Endometrial microvascular endothelial cells (primary cell): ENCODE results near the gene KLHL33. TPM values are rescaled to one million over a fixed set of nuclear protein-coding genes. Genes with fewer than 3 reads are reported as not detected.

ENCODE experiments used
- in situ Hi-C: cut with HindIII; loops from 2 replicates; pipeline ENCODE4 v1.10.0; 2017; ENCODE audit warnings: low sequenced_read_pairs, low pct_unique_long_range_greater_than_20kb; ENCODE audit errors: inconsistent ontology term
- total RNA-seq: library from RNA; depleted of rRNA; stranded (reverse); fragments of >200 nt; gene quantifications from one replicate; pipeline ENCODE4 v1.2.3, GENCODE V29; 2015; ENCODE audit errors: inconsistent ontology term

Gene KLHL33, protein sequence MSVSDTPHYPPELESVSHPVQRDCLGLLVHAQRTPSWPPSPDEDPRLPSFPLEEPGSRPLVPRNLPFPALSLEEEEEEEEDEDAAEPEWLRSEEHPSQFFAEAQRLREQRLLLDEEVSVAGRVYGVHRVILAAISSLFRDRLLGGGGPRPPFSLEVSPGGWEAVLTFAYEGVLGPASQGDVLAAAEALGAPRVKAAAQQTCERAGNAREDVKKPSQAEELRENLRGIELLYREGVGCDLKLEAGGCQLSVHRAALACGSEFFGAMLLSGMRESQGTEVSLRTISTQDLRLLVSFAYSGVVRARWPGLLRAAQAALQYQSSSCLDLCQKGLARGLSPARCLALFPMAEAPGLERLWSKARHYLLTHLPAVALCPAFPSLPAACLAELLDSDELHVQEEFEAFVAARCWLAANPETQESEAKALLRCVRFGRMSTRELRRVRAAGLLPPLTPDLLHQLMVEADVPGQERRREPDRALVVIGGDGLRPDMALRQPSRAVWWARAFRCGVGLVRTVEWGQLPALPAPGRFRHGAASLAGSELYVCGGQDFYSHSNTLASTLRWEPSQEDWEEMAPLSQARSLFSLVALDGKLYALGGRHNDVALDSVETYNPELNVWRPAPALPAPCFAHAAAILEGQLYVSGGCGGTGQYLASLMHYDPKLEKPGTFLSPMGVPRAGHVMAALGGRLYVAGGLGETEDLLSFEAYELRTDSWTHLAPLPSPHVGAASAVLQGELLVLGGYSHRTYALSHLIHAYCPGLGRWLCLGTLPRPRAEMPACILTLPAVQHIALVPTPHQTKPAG
- not detected for total RNA-seq

- in situ Hi-C loops = no loop called here
Measured at GRCh38 chr14:20435582-20436362, at the start of gene KLHL33. TSS of gene KLHL33 (minus strand) at chr14:20436166. CDS start at chr14:20435811, 355 bp downstream.

DNA sequence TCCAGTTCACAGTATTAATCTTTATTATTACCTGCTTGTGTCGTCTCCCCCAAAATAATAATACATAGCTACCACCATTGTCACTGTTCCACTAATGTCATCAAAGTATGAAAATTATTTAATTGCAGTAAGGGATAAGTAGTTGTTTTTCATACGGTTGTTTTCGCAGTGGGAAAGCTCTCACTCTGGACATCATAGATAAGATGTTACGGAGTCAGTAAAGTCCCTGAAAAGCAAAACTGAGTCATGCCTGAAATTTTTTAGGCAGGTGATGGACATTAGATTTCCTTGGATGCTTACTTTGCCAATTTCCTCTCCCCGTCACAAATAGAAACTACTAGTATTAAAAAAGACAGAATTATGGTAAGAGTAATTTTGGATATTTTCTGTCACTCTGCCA lies 46.4 kb upstream of the KLHL33 start:
- in situ Hi-C loops = no loop called here

DNA sequence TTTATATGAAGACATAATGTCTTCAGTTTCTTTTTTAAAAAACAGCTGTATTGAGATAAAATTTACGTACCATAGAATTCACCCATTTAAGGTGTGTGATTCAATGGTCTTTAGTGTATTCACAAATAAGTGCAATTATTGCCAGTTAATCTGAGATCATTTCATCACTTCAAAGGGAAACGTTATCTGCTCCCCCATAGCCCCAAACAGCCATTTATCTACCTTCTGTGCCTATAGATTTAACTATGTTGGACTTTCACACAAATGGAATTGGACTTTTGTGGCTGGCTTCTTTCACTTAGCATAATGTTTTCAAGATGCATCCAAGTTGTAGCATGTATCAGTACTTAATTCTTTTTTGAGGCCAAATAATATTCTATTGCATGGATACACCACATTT lies 42.9 kb upstream of the KLHL33 start:
- in situ Hi-C loops = no loop called here

DNA sequence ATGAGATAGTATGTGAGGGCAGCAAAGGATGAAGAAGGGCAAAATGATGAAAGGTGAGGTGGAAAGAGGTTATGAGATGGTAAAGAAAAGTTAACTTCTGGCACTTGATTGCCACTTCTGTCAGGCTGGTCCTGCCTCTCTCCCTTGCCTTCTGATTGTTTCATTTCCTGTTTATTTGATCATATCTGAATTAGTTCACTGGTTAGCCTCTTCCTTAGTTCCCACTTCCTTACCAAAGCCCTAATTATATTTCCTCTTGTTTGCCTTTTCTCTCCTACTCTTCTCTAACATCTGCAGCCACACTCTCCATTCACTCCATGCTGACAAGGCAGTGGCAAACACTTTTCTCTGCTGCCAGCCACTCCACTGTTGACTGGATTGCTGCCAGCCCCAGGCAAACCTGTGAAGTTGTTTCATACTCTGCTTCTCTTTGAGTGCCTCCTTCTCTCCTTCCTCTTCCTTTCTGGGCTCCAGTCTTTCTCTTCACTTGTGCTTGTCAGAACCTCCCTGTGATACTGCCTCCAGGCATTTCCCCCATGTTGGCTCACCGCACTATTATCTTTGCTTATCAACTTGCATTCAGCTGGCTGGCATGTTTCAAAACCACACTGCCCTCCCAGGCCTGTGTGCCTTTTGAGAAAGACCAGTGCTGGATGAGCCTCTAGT lies 41.4 kb upstream of the KLHL33 start:
- in situ Hi-C loops = no loop called here

- in situ Hi-C loops = no loop called here
Measured at GRCh38 chr14:20476776-20477175, 40.8 kb upstream of the KLHL33 start.

DNA sequence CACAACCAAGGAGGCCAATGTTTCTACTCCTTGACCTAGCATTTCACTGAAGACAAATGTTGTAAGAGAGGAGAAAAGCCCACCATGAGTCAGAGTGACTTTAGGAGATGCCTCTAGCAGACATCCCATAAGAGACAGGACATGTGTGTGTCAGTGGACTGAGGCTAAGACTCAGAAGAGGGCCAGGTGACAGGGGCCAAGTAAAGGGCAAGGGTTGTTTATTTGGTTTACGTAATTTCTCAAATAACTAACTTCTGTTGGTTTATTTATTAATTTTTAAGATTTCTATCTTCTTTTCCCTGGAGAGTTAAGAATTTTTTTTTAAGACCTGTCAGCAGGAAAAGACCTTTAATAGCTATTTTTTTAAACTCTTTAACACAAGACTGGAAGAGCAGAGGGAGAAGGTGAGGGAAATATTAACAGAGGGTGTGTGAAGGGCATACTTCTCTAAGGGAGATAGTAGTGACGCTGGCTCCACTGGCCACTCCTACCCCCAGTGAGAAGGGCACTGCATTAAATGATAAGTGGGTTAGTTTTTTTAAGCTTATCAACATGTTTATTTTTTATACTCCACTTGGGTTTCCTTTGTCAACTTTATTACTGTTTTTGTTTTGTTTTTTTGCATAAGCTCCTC lies 36.7 kb upstream of the KLHL33 start:
- in situ Hi-C loops = no loop called here

- in situ Hi-C loops = no loop called here
Measured at GRCh38 chr14:20470603-20470901, 34.6 kb upstream of the KLHL33 start.

DNA sequence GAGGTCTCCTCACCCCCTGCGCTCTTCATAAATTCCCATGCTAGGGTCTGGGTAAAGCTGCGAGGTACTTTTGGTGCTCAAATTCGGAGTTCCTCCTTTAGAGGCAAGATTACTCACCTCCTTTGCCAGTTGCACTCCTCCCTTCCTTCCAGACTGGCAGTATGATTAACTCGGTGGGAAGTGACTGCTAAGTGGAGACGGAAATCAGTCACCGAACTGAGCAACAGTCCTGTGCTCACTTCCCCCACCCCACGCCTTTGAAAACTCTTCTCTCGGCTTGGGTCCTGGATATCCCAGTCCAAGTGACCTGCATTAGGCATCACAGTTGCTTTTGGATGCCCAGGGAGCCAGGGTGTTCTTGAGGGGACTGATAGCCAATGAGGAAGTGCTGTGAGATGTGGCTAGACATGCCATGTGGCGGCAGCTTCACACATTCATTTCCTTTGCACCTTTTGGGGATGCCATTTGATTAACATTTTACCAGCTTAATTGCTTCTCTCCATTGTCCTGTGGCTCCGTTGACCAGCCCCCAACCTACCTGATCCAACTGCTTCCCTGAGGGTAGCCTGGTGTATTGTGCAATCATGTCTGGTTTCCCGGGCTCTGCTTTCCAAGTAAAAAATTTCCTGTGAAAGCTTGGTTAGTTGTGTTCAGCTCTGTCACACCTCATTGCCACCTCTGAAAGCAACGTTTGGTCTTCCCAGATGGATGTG lies 34.1 kb upstream of the KLHL33 start:
- in situ Hi-C loops = no loop called here

DNA sequence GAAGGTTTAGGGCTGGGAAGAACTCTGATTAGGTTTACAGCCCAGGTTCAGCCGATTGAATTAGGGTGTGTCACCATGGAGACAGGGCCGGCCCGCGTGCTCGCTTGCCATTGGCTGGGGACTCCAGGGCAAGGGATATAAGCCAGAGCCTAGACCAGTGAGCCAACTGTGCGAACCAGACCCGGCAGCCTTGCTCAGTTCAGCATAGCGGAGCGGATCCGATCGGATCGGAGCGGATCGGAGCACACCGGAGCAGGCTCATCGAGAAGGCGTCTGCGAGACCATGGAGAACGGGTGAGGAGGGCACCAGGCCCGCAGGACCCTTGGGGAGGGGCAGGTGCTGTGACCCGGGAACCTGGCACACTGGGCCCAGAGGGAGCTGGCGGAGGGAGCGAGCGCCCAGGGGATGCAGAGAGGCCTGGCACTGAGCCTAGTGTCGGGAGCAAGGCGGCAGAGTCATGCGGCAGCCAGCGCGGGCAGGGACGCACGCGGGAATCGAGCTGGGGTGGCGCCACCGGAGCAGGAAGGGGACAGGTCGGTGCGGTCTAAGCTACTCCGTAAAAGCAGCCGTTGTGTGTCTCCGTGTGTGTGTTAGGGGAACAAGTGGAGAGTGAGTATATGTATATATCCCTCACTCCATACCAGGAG lies 33.4 kb upstream of the KLHL33 start, which contains the start of gene PNP:
PNP (plus strand) TSS at position 165 of the 648 bp plus-strand sequence; CDS start at position 284, 119 bp downstream.
- in situ Hi-C loops = no loop called here

GRCh38 chr14:20468764-20469241 lies 32.8 kb upstream of the KLHL33 start:
- in situ Hi-C loops = no loop called here

- in situ Hi-C loops = no loop called here
Measured at GRCh38 chr14:20461225-20462141, 25.5 kb upstream of the KLHL33 start, which contains the start of gene PIP4P1. TSS of gene PIP4P1 (minus strand) at chr14:20461434. CDS start at chr14:20461325, 109 bp downstream.

GRCh38 chr14:20460458-20461224 lies 24.7 kb upstream of the KLHL33 start:
- in situ Hi-C loops = no loop called here

GRCh38 chr14:20458031-20458789 lies 22.2 kb upstream of the KLHL33 start:
- in situ Hi-C loops = no loop called here

DNA sequence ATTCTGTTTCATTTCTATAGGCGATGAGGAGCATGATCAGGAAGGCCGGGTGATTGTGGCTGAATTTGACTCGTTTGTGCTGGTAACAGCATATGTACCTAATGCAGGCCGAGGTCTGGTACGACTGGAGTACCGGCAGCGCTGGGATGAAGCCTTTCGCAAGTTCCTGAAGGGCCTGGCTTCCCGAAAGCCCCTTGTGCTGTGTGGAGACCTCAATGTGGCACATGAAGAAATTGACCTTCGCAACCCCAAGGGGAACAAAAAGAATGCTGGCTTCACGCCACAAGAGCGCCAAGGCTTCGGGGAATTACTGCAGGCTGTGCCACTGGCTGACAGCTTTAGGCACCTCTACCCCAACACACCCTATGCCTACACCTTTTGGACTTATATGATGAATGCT lies 21.0 kb upstream of the KLHL33 start:
- in situ Hi-C loops = no loop called here
